Psoas muscle (tissue), 8 donors: ENCODE measurements around the gene TCERG1L. TPM values are rescaled to one million over a fixed set of nuclear protein-coding genes. Genes with fewer than 3 reads are reported as not detected.

Experiments
- ATAC-seq, 4 donors: fragments of 200-7000 bp; cut with Tn5 transposase; one replicate each; pipeline ENCODE4 v1.9.1; 2020; ENCODE audit warnings: moderate library complexity in 3 of 4, mild to moderate bottlenecking in 2 of 4
- DNase-seq, 2 donors: peaks; one replicate each; pipeline ENCODE4 v3.0.0-alpha.2; 2020
- H3K27ac ChIP-seq: fragments of 200-600 bp; one replicate; pipeline ENCODE4 v1.8.0; 2022
- H3K27me3 ChIP-seq, 3 donors: fragments of 200-600 bp in 1 of 3; one replicate each; pipeline versions ENCODE4 v1.6.1 to v1.8.0; 2013 to 2022; ENCODE audit warnings: low read length in 2 of 3, mild to moderate bottlenecking in 2 of 3, moderate library complexity in 1 of 3; ENCODE audit not compliant: insufficient read depth in 3 of 3
- H3K36me3 ChIP-seq, 2 donors: fragments of 200-600 bp in 1 of 2; one replicate each; pipeline versions ENCODE4 v1.6.1 to v1.8.0; 2013 to 2022; ENCODE audit warnings: low read depth in 1 of 2, mild to moderate bottlenecking in 1 of 2, moderate library complexity in 1 of 2; ENCODE audit not compliant: insufficient read depth in 1 of 2
- H3K4me1 ChIP-seq: fragments of 200-600 bp; one replicate; pipeline ENCODE4 v1.8.0; 2022
- H3K4me3 ChIP-seq: fragments of 200-600 bp; one replicate; pipeline ENCODE4 v1.8.0; 2022; ENCODE audit warnings: mild to moderate bottlenecking
- H3K9me3 ChIP-seq: fragments of 200-600 bp; one replicate; pipeline ENCODE4 v1.8.0; 2022
- WGBS, 3 donors: extraction: QIAGEN DNeasy Blood & Tissue Kit; methylation state at CpG; one replicate each; pipeline versions ENCODE4 v1.1.6 to v1.1.7; 2013; 5-methylcytosine and 5-hydroxymethylcytosine counted together
- intact Hi-C, 2 donors: fragments of 100-400 bp; cut with DNase I; formaldehyde crosslinking; loops; one replicate each; pipeline versions ENCODE4 v1.11.0 to v1.14.2; 2022
- polyA plus RNA-seq, 3 donors: library from polyadenylated mRNA; stranded (reverse); fragments of 200-250 nt; gene quantifications; one replicate each; pipeline ENCODE4 v1.2.3, GENCODE V29; 2013
- total RNA-seq, 4 donors: library from RNA; stranded (reverse); fragmentation: NEBNext Ultra II Directional in 2 of 4; extraction: Animal tissue kit (Norgen Biotek cat#: 25700) in 2 of 4; gene quantifications; one replicate each; pipeline versions ENCODE4 v1.2.1 to v1.2.4, GENCODE V29; 2021 to 2023
- TF ChIP-seq, protein P1 (sequence below): fragments of 200-600 bp; IDR thresholded peaks from one replicate; pipeline ENCODE4 v1.8.0; 2022; ENCODE audit warnings: antibody characterized with exemption
- donor health status: healthy with polysubstance abuse.
- donor health status: DM: no; HTN: no; CAD: no; lungs with moderate emphysema.
- donor health status: Bipolar disorder and iron deficiency.
- donor health status: healthy.
- donor health status: DM: yes; HTN: yes; CAD: no.
- donor health status: DM: no; HTN: no; CAD: no.
- donor health status: DM: no; HTN: no; CAD: no.
- donor health status: DM: yes; HTN: yes; CAD: no.

Gene TCERG1L
- total and polyA plus RNA-seq, 7 donors = 0.01 TPM; not detected in 6

DNA sequence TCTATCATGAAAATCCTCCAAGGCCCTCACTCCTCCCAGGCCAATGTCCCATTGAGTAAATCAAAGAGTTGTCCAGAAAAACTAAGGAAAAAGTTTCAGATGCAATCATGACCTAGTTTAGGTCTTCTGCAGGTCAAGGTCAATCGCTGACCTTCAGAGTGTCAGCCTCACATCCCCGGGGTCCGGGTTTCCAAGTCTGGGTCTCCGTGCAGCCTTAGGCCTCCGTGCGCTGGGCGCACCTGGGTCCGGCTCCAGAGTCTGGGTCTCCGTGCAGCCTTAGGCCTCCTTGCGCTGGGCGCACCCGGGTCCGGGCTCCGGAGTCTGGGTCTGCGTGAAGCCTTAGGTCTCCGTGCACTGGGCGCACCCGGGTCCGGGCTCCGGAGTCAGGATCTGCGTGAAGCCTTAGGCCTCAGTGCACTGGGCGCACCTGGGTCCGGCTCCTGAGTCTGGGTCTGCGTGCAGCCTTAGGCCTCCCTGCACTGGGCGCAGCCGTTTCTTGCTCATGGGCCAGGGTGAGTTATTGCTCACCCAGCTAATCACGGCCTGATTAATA lies 236.2 kb downstream of the TCERG1L start:
- intact Hi-C loops = no loop called here
- no peak for DNase-seq

DNA sequence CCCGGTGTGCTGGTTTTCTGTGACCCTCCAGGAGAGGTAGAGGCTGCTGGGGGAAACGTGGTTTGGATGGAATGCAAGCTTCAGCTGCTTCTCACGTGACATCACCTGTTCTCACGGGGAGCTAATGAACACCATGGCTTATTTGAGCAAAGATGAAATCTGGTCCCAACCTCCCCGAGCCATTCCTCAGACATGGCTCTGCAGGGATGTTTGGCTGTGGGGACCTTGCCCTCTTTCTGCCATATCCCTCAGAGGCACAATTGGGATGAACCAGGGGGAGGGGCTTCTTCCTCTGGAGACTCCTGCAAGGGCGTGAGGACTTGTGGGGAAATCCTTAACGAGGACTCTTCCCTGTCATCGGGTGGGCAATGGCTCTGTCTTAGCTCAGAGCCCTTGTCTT lies 236.8 kb downstream of the TCERG1L start:
- no peak for DNase-seq
- H3K9me3 ChIP-seq = no peaks in the 10 kb centered on the region
- H3K4me3 ChIP-seq = no peak overlapping the region
- WGBS, 3 donors = 85 to 88% (median 86%) methylated on average over 8 of the region's 8 CpGs
- TF ChIP-seq, protein P1, sequence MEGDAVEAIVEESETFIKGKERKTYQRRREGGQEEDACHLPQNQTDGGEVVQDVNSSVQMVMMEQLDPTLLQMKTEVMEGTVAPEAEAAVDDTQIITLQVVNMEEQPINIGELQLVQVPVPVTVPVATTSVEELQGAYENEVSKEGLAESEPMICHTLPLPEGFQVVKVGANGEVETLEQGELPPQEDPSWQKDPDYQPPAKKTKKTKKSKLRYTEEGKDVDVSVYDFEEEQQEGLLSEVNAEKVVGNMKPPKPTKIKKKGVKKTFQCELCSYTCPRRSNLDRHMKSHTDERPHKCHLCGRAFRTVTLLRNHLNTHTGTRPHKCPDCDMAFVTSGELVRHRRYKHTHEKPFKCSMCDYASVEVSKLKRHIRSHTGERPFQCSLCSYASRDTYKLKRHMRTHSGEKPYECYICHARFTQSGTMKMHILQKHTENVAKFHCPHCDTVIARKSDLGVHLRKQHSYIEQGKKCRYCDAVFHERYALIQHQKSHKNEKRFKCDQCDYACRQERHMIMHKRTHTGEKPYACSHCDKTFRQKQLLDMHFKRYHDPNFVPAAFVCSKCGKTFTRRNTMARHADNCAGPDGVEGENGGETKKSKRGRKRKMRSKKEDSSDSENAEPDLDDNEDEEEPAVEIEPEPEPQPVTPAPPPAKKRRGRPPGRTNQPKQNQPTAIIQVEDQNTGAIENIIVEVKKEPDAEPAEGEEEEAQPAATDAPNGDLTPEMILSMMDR = no peak
- ATAC-seq = no peak
- no peaks in the 10 kb centered on the region for H3K4me1 ChIP-seq
- H3K36me3 ChIP-seq = no peaks in the 10 kb centered on the region
- H3K27ac ChIP-seq = no peak overlapping the region
- intact Hi-C loops = no loop called here
- H3K27me3 ChIP-seq = no peaks in the 10 kb centered on the region

More for the DNA sequence above, 236.2 kb downstream of the TCERG1L start:
- Histone ChIP-seq H3K9me3 (no peaks in the 10 kb centered on the region), H3K4me3 (no peak overlapping the region), H3K36me3 (no peaks in the 10 kb centered on the region), H3K27me3 (no peaks in the 10 kb centered on the region), H3K27ac (no peak overlapping the region), H3K4me1 (no peaks in the 10 kb centered on the region)
- TF ChIP-seq, protein P1 = no peak
- whole genome bisulfite sequencing, 3 donors = 94 to 97% (median 95%) methylated on average over 27 of the region's 27 CpGs
- ATAC-seq = no peak

DNA sequence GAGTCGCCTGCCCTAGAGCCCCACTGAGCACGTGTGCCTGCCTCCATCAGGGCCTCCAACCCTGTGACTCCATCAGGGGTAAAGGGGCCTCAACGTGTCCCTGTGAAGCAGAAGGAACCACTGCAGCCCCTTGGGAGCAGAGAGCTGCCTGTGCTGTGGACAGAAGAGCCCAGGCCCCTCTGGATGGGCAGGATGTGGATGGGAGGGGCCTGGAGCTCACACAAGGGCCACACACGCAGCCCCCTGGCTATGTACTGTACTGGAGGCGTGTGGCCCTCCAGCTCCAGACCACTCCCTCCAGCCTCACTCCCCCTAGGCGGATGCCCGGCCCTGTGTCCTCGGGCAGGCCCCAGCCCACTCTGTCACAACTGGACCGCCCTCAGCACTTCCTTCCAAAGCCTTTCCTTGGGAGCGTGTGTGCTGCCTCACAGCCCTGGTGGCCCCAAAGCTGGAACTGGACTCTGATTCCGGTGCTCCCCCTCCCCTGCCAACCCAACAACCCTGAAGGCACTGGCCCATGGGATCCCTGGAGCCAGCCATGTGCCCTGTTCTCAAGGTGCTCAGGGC lies 238.0 kb downstream of the TCERG1L start:
- H3K27me3 ChIP-seq = no peaks in the 10 kb centered on the region
- TF ChIP-seq, protein P1 = no peak
- 65 to 76% (median 72%) methylated on average over 10 to 11 of the region's 11 CpGs for WGBS, 3 donors
- H3K36me3 ChIP-seq = no peaks in the 10 kb centered on the region
- H3K4me3 ChIP-seq = no peak overlapping the region
- no peaks in the 10 kb centered on the region for H3K4me1 ChIP-seq
- H3K9me3 ChIP-seq = no peaks in the 10 kb centered on the region
- H3K27ac ChIP-seq = no peak overlapping the region
- intact Hi-C loops = no loop called here
- DNase-seq = no peak
- ATAC-seq = no peak

DNA sequence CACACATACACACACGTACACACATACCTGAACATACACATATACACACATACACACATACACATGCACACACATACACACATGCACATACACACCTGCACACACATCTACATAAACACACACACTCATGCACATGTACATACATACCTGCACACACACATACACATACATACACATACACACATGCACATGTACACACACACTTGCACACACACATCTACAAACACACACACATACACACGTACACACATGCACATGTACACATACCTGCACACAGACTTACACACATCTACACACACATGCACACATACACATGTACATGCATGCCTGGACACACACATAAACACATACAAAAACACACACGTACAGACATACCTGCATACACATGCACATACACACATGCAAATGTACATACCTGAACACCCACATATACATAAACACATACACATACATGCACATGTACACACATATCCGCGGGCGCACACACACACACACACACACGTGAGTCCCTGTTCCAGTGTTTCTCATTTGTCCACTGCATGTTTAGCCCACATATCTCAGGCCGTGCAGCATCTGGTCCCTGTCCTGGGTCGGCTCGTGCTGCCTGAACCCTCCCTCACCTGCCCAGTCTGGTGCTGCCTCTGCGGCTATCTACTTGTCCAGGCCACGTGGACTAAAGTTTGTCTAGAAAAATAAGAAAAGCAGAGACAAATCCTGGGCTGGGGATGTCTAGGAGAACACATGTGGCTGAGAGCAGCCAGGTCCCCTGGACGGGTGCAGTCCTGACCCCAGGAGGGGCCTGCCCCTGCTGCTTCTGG lies 238.7 kb downstream of the TCERG1L start:
- WGBS, 3 donors = 86 to 93% (median 90%) methylated on average over 13 of the region's 13 CpGs
- Histone ChIP-seq H3K27me3 (no peaks in the 10 kb centered on the region), H3K4me3 (no peak overlapping the region), H3K4me1 (no peaks in the 10 kb centered on the region), H3K36me3 (no peaks in the 10 kb centered on the region), H3K27ac (no peak overlapping the region), H3K9me3 (no peaks in the 10 kb centered on the region)
- ATAC-seq (no peak), DNase-seq (no peak)
- TF ChIP-seq, protein P1 = no peak
- intact Hi-C loops = no loop called here
